GM19397 (cell line): ENCODE results near the gene SYT12.

Experiments used
- ATAC-seq: cut with Tn5 transposase; IDR thresholded peaks from one replicate; pipeline ENCODE4 v1.9.1; 2021; ENCODE audit warnings: mild to moderate bottlenecking, moderate library complexity; ENCODE audit not compliant: unreplicated experiment

The SYT12 gene

GRCh38 chr11:67054836-67055523 lies 32.0 kb downstream of the SYT12 start:
- ATAC-seq: no peak

- ATAC-seq: no peak
Measured at GRCh38 chr11:67055812-67056211, 32.9 kb downstream of the SYT12 start.

GRCh38 chr11:67056267-67057204 lies 33.6 kb downstream of the SYT12 start, which contains the start of gene RHOD:
TSS of gene RHOD (plus strand) at chr11:67056847. CDS start at chr11:67056903, 56 bp downstream.
- ATAC-seq: no peak

- ATAC-seq: no peak
Measured at GRCh38 chr11:67057205-67057672, 34.3 kb downstream of the SYT12 start.

- no peak for ATAC-seq
Measured at GRCh38 chr11:67058506-67058905, 35.6 kb downstream of the SYT12 start.

GRCh38 chr11:67059671-67060070 lies 36.7 kb downstream of the SYT12 start:
- no peak for ATAC-seq

GRCh38 chr11:67060111-67060522 lies 37.2 kb downstream of the SYT12 start:
- no peak for ATAC-seq

GRCh38 chr11:67062526-67063373 lies 39.8 kb downstream of the SYT12 start:
- no peak for ATAC-seq

GRCh38 chr11:67066333-67066709 lies 43.4 kb downstream of the SYT12 start:
- no peak for ATAC-seq

- ATAC-seq: no peak
Measured at GRCh38 chr11:67071420-67072284, 48.7 kb downstream of the SYT12 start.

GRCh38 chr11:67072295-67072694 lies 49.4 kb downstream of the SYT12 start:
- ATAC-seq: no peak

GRCh38 chr11:67073908-67074307 lies 51.0 kb downstream of the SYT12 start:
- no peak for ATAC-seq

GRCh38 chr11:67076202-67076601 lies 53.3 kb downstream of the SYT12 start:
- no peak for ATAC-seq

- no peak for ATAC-seq
Measured at GRCh38 chr11:67079065-67079705, 56.3 kb downstream of the SYT12 start.

GRCh38 chr11:67082071-67082791 lies 59.3 kb downstream of the SYT12 start:
- ATAC-seq: no peak

GRCh38 chr11:67083786-67084366 lies 60.9 kb downstream of the SYT12 start:
- no peak for ATAC-seq

- ATAC-seq: no peak
Measured at GRCh38 chr11:67085617-67086016, 62.7 kb downstream of the SYT12 start.

GRCh38 chr11:67090717-67091116 lies 67.8 kb downstream of the SYT12 start:
- no peak for ATAC-seq

GRCh38 chr11:67095214-67095507 lies 72.2 kb downstream of the SYT12 start:
- no peak for ATAC-seq
